WTC11 (cell line): ENCODE measurements around the gene IQCE.

Source experiments
- ATF3 ChIP-seq: sonication (generic); formaldehyde crosslinking; conservative IDR thresholded peaks from 2 replicates; pipeline ENCODE4 v1.8.1; 2022; ENCODE audit warnings: mild to moderate bottlenecking, missing genetic modification reagents
- ATF6 ChIP-seq: sonication (generic); formaldehyde crosslinking; IDR thresholded peaks from 2 replicates; pipeline ENCODE4 v1.8.1; 2023; ENCODE audit warnings: mild to moderate bottlenecking, missing genetic modification reagents
- CBFB ChIP-seq: sonication (generic); formaldehyde crosslinking; IDR thresholded peaks from 2 replicates; pipeline ENCODE4 v1.8.1; 2022; ENCODE audit warnings: mild to moderate bottlenecking, low read depth, missing genetic modification reagents
- E2F1 ChIP-seq: sonication (generic); formaldehyde crosslinking; IDR thresholded peaks from 2 replicates; pipeline ENCODE4 v1.8.0; 2022; ENCODE audit warnings: mild to moderate bottlenecking, missing genetic modification reagents
- FOXJ3 ChIP-seq: sonication (generic); formaldehyde crosslinking; IDR thresholded peaks from 2 replicates; pipeline ENCODE4 v1.9.0; 2021; ENCODE audit warnings: missing genetic modification reagents, mild to moderate bottlenecking, borderline replicate concordance
- IRF2 ChIP-seq: sonication (generic); formaldehyde crosslinking; IDR thresholded peaks from 2 replicates; pipeline ENCODE4 v1.8.0; 2022; ENCODE audit warnings: low read depth, missing genetic modification reagents, borderline replicate concordance
- JUN ChIP-seq: sonication (generic); formaldehyde crosslinking; IDR thresholded peaks from 2 replicates; pipeline ENCODE4 v1.8.0; 2023; ENCODE audit warnings: mild to moderate bottlenecking, missing genetic modification reagents
- NFYB ChIP-seq: sonication (generic); formaldehyde crosslinking; conservative IDR thresholded peaks from 2 replicates; pipeline ENCODE4 v1.8.0; 2022; ENCODE audit warnings: low read depth, missing genetic modification reagents
- NR3C1 ChIP-seq: sonication (generic); formaldehyde crosslinking; conservative IDR thresholded peaks from 2 replicates; pipeline ENCODE4 v1.8.1; 2023; ENCODE audit warnings: low read depth, mild to moderate bottlenecking, missing genetic modification reagents
- RELA ChIP-seq: sonication (generic); formaldehyde crosslinking; IDR thresholded peaks from 2 replicates; pipeline ENCODE4 v1.8.1; 2022; ENCODE audit warnings: missing genetic modification reagents, mild to moderate bottlenecking, borderline replicate concordance
- TCF7 ChIP-seq: sonication (generic); formaldehyde crosslinking; IDR thresholded peaks from 2 replicates; pipeline ENCODE4 v1.8.0; 2022; ENCODE audit warnings: mild to moderate bottlenecking, low read depth, missing genetic modification reagents, moderate library complexity
- TF ChIP-seq, protein P1 (sequence below): fragments of 200-600 bp; IDR thresholded peaks from 2 replicates; pipeline ENCODE4 v1.8.0; 2022; ENCODE audit warnings: antibody characterized with exemption
- TF ChIP-seq, protein P2 (sequence below): sonication (generic); formaldehyde crosslinking; IDR thresholded peaks from 2 replicates; pipeline ENCODE4 v1.8.1; 2023; ENCODE audit warnings: mild to moderate bottlenecking, missing genetic modification reagents, moderate library complexity
- TF ChIP-seq, protein P3 (sequence below): sonication (generic); formaldehyde crosslinking; IDR thresholded peaks from 2 replicates; pipeline ENCODE4 v1.8.1; 2022; ENCODE audit warnings: mild to moderate bottlenecking, missing genetic modification reagents, moderate library complexity, borderline replicate concordance

DNA sequence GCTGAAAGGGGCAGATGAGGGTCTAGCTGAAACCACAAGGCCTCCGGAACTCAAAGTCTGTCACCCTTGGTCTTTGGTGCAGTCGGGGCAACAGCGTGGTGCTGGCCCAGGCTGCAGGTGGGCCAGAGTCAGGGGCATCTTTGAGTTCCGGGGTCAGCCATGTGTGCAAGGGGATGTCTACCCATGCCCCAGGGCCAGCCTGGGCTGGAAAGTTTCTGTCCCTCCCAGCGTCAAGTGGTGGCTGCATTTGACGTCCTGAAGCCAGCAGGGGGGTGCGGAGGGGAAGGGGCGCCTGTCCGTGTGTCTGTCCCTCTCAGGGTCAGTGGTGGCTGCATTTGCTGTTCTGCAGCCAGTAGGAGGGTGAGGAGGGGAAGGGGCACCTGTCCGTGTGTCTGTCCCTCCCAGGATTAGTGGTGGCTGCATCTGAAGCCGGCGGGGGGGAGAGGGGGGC, 4.1 kb upstream of the IQCE start:
- TF ChIP-seq NFYB (CRISPR knock-in tag) (no peak), FOXJ3 (CRISPR knock-in tag) (no peak), E2F1 (no peak), RELA (CRISPR knock-in tag) (no peak), ATF3 (CRISPR knock-in tag) (no peak), TCF7 (no peak), IRF2 (CRISPR knock-in tag) (no peak), NR3C1 (CRISPR knock-in tag) (no peak), JUN (CRISPR knock-in tag) (no peak), CBFB (CRISPR knock-in tag) (no peak), ATF6 (CRISPR knock-in tag) (no peak)
- TF ChIP-seq, protein P1, sequence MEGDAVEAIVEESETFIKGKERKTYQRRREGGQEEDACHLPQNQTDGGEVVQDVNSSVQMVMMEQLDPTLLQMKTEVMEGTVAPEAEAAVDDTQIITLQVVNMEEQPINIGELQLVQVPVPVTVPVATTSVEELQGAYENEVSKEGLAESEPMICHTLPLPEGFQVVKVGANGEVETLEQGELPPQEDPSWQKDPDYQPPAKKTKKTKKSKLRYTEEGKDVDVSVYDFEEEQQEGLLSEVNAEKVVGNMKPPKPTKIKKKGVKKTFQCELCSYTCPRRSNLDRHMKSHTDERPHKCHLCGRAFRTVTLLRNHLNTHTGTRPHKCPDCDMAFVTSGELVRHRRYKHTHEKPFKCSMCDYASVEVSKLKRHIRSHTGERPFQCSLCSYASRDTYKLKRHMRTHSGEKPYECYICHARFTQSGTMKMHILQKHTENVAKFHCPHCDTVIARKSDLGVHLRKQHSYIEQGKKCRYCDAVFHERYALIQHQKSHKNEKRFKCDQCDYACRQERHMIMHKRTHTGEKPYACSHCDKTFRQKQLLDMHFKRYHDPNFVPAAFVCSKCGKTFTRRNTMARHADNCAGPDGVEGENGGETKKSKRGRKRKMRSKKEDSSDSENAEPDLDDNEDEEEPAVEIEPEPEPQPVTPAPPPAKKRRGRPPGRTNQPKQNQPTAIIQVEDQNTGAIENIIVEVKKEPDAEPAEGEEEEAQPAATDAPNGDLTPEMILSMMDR, result no peak
- TF ChIP-seq, protein P2, sequence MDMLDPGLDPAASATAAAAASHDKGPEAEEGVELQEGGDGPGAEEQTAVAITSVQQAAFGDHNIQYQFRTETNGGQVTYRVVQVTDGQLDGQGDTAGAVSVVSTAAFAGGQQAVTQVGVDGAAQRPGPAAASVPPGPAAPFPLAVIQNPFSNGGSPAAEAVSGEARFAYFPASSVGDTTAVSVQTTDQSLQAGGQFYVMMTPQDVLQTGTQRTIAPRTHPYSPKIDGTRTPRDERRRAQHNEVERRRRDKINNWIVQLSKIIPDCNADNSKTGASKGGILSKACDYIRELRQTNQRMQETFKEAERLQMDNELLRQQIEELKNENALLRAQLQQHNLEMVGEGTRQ, result no peak
- TF ChIP-seq, protein P3, sequence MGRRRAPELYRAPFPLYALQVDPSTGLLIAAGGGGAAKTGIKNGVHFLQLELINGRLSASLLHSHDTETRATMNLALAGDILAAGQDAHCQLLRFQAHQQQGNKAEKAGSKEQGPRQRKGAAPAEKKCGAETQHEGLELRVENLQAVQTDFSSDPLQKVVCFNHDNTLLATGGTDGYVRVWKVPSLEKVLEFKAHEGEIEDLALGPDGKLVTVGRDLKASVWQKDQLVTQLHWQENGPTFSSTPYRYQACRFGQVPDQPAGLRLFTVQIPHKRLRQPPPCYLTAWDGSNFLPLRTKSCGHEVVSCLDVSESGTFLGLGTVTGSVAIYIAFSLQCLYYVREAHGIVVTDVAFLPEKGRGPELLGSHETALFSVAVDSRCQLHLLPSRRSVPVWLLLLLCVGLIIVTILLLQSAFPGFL, result no peak
